Cardiac septum (tissue), 1 donor: ENCODE measurements around the gene CKB. TPM values are rescaled to one million over a fixed set of nuclear protein-coding genes. Genes with fewer than 3 reads are reported as not detected.

Experiments
- DNase-seq: peaks from one replicate; pipeline ENCODE4 v3.0.0-alpha.2; 2020; ENCODE audit warnings: low spot score
- intact Hi-C: fragments of 100-400 bp; cut with DNase I; formaldehyde crosslinking; loops from one replicate; pipeline ENCODE4 v1.14.0; 2022
- total RNA-seq: library from RNA; stranded (reverse); fragmentation: NEBNext Ultra II Directional; extraction: Animal tissue kit (Norgen Biotek cat#: 25700); gene quantifications from one replicate; pipeline ENCODE4 v1.2.1, GENCODE V29; 2021
- donor health status: DM: no; HTN: no; CAD: no.

The CKB gene
- total RNA-seq, 1 donor from 2014 or later = 327 TPM

GRCh38 chr14:103550451-103551337 lies 28.1 kb upstream of the CKB start:
- peak; percentile 78 for DNase-seq
- intact Hi-C loops = no loop called here

- intact Hi-C loops = no loop called here
- DNase-seq = peak; percentile 82
Observed at GRCh38 chr14:103549361-103550311, 27.0 kb upstream of the CKB start.

GRCh38 chr14:103548463-103549351 lies 26.1 kb upstream of the CKB start:
- intact Hi-C loops = loop anchor here (1.0 kb wide), 1 partner anchor 48 kb away; no protein-coding TSS in a partner anchor
- peak; percentile 66 for DNase-seq

- DNase-seq = no peak
- intact Hi-C loops = loop anchor here (1.0 to 2.0 kb wide), 2 partner anchors 29 to 48 kb away; no protein-coding TSS in a partner anchor
Observed at GRCh38 chr14:103547941-103548462, 25.4 kb upstream of the CKB start.

GRCh38 chr14:103547455-103547940 lies 24.9 kb upstream of the CKB start:
- intact Hi-C loops = loop anchor here (2.0 kb wide), 1 partner anchor 29 kb away; no protein-coding TSS in a partner anchor
- DNase-seq = peak; percentile 74

- peak; percentile 90 for DNase-seq
- intact Hi-C loops = loop anchor here (2.0 kb wide), 1 partner anchor 28 kb away; no protein-coding TSS in a partner anchor
Observed at GRCh38 chr14:103546652-103547454, 24.2 kb upstream of the CKB start.

- intact Hi-C loops = loop anchor here (2.0 kb wide), 1 partner anchor 27 kb away; no protein-coding TSS in a partner anchor
- DNase-seq = no peak
Observed at GRCh38 chr14:103545915-103546651, 23.5 kb upstream of the CKB start.

GRCh38 chr14:103545219-103545914 lies 22.7 kb upstream of the CKB start:
- no peak for DNase-seq
- intact Hi-C loops = no loop called here

GRCh38 chr14:103544388-103545218 lies 22.0 kb upstream of the CKB start:
- intact Hi-C loops = no loop called here
- DNase-seq = no peak

GRCh38 chr14:103543721-103544387 lies 21.2 kb upstream of the CKB start:
- DNase-seq = no peak
- intact Hi-C loops = no loop called here

- DNase-seq = no peak
- intact Hi-C loops = no loop called here
Observed at GRCh38 chr14:103543140-103543539, 20.5 kb upstream of the CKB start.

- intact Hi-C loops = no loop called here
- no peak for DNase-seq
Observed at GRCh38 chr14:103542605-103543088, 20.0 kb upstream of the CKB start.

GRCh38 chr14:103541709-103542604 lies 19.3 kb upstream of the CKB start:
- intact Hi-C loops = no loop called here
- DNase-seq = no peak
